Hematopoietic multipotent progenitor cell treated with erythropoietin and hydrocortisone succinate and interleukin-3 and kit ligand, for 6 days (in vitro differentiated cells): ENCODE data around the gene CHMP2A.

Source experiments
- DNase-seq: peaks from one replicate; pipeline ENCODE4 v3.0.0-alpha.2; 2015

CHMP2A gene

DNA sequence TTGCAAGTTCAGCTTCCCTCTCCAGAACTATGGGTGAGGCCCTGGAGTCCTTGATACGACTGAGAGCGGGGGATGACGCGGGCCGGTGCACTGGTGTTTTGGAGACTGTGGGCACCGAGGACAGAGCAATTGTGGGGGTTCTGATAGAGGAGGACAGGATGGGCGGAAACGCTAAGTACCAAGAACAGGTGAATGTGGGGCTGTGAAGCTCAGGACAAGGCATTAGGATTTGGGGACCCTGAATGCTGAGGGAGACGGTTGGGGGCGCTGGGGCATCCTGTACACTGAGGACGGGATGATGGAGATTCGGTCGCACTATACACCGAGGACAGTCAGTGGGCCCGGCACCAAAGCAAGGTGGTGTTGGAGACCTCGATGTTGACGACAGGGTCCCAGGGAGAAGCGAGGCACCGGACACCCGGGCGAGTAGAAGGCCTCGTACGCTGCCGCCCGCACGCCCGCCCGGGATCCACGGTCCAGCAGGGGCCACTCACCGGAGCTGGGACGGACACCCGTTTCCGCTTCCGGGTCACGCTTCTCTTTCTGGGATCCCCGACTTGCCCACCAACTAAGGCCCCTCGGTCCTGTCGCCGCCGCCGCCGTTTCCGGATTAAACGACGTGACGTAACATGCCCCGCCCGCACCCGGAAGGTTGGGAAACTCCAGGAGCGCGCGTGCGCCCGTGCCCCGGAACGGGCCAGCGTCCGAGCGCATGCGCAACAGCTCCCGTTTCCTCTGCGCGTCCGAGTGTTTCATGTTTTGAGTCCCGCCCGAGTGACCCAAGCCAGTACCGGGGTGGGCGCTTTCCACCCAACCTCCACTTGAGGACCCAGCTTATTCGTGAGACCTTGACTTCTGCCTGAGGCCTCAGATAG is at the start of gene CHMP2A:
Gene CHMP2A, minus strand, starts transcription at position 612 of the 875 bp plus-strand sequence. CDS start 893 bp downstream, outside the sequence.
- DNase-seq = peak; percentile 98

DNA sequence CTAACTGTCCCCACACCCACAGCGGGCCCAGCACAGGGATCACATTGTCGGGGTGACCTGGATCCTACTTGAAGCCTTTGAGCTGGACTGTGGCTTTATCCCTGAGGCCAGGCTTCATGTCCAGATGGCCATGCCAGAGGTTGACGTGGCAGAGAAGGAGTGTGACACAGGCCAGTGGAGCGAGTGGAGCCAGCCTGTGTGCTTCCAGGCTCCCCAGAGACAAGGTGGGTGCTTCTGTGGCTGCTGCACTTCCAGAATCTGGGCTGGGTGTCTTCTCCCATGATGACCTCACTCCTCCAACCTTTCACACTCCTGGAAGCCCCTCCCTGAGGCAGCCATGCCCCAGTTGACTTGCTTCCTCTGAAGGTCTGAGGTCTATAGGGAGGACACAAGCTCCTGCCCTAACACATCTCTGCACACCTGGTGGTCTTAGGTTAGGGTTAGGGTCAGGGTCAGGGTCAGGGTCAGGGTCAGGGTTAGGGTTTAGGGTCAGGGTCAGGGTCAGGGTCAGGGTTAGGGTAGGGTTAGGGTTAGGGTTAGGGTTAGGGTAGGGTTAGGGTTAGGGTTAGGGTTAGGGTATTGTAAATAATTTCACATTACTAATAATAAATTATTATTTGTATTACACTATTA is 31.3 kb upstream of the CHMP2A start:
- DNase-seq = no peak

DNA sequence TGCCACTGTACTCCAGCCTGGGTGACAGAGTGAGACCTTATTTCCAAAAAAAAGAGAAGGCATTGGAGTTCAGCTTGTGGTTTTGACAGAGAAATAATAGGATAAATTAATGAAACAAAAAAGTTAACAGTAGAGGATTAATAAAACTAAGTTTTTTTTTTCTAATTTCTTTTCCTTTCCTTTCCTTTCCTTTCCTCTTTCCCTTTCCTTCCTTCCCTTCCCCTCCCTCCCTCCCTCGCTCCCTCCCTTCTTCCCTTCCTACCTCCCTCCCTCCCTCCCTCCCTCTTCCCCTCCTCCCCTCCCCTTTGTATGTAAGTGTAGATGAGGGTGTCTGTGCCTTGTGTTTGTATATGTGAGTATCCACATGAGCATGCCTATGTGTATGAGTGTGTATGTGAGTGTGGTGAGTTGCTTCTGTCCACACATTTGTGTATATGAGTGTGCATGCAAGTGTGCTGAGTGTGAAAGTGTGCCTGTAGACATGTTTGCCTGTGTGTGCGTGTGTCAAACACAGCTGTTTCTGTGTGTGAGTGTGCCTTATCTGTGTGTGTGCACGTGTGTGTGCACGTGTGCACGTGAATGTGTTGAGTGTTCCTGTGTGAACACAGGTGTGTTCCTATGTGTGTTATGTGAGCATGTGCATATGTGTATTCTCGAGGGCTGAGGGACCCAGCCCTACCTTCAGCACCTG is 30.7 kb upstream of the CHMP2A start:
- DNase-seq = peak; percentile 46

DNA sequence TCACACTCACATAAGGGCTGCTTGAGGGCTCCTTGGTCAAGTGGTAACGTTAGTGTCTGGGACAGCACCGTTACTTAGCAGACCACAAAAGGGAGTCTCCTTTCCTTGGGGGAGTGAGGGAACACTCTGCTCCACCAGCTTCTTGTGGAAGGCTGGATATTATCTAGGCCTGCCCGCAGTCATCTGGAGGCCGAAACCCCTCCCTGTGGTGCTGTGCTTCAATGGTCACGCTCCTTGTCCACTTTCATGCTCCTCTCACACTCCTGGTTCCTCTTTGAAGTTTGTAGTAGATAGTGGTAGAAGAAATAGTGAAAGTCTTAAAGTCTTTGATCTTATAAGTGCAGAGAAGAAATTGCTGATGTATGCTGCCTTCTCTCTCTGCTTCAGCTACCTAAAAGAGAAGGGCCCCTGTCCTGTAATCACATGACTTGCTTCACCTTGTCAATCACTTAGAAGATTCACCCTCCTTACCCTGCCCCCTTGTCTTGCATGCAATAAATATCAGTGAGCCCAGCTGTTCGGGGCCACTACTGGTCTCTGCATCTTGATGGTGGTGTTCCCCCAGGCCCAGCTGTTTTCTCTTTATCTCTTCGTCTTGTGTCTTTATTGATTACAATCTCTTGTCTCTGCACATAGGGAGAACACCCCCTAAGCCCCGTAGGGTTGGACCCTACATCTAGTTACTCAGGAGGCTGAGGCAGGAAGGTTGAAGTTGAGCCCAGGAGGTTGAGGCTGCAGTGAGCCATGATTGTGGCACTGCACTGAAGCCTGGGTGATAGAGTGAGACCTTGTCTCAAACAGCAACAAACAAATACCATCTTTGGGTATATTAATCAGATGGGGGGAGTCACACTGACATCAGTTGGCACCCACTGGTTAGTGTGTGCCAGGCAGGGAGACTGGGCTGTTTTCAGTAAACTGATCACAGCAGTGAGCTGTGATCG is 29.9 kb upstream of the CHMP2A start:
- DNase-seq = peak; percentile 89

DNA sequence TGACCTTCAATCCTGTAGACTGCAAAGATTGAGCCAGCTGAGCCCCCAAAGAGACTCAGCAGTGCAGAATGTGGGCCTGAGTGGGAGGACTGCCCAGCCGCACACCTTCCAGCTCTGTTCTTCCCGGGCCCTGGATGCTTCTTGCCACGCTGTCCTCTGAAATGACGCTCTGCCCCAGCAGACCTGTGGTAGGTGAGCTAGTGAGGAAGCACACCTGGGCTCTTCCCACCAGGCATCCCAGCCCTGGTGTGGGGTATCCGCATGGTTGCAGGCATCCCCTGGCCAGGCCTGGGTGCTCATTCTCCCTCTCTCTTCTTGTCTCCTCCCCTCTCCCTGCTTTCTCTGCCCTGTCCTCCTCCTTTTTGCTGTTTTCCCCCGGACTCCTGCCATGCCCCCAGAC is 28.1 kb upstream of the CHMP2A start:
- no peak for DNase-seq

DNA sequence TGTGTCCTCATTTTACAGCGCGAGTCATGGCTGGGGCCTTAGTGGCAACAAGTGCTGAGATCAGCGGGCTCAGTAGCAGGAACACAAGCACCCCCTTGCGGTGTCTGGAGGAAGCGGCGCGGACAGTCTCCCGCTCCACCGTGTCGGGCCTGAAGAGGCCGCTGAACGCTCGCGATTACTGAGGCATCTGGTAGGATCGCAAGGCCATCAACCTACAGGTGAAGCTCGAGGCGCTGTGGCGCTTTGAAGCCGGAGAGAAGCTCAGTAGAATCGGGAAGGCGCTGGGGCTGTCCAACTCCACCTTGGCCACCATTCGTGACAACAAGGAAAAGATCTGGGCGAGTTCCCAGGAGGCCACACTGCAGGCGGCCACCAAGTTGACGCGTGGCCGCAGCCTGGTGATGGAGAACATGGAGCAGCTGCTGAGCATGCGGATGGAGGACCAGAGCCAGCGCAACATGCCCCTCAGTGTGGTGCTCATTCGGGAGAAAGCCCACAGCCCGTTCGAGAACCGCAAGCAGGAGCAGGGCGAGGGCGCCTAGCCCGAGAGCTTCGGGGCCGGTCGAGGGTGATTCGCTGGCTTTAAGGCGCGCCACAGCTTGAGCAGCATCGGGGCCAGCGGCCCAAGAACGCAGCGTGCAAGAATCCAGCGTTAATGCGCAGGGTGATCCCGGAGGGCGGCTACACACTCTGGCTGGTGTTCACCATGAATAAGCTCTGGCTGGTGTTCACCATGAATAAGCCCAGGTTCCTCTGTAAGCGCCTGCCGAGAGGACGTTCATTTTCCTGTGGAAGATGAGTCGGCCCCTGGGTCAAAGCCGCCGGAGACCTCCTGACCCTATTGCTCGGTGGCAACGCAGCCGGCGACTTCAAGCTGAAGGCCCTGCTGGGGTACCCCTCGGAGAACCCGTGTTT is 26.6 kb upstream of the CHMP2A start:
- peak; percentile 96 for DNase-seq

DNA sequence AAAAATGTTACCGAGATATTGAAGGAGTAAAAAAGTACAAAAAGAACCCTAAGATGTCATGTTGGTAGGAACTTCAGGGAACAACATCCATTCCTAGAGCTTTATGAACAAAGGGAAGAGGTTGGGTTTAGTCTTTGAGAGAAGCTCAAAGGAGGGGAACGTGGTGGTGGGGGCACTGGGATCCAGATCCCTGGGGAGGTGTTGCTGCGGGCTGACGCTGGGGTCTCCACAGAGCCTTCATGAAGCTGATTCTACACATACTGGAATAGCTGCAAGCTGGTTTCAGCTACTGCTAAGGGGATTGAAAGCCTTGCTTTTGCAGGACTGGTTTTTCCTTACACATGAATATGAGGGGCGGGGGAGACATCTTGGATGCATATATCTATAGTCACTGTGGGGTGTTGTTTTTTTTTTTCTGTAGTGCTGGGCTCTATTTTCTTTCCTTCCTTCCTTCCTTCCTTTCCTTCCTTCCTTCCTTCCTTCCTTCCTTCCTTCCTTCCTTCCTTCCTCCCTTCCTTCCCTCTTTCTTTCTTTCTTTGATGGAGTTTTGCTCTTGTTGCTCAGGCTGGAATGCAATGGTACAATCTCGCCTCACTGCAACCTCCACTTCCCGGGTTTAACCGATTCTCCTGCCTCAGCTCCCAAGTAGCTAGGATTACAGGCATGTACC is 24.7 kb upstream of the CHMP2A start:
- DNase-seq = no peak

DNA sequence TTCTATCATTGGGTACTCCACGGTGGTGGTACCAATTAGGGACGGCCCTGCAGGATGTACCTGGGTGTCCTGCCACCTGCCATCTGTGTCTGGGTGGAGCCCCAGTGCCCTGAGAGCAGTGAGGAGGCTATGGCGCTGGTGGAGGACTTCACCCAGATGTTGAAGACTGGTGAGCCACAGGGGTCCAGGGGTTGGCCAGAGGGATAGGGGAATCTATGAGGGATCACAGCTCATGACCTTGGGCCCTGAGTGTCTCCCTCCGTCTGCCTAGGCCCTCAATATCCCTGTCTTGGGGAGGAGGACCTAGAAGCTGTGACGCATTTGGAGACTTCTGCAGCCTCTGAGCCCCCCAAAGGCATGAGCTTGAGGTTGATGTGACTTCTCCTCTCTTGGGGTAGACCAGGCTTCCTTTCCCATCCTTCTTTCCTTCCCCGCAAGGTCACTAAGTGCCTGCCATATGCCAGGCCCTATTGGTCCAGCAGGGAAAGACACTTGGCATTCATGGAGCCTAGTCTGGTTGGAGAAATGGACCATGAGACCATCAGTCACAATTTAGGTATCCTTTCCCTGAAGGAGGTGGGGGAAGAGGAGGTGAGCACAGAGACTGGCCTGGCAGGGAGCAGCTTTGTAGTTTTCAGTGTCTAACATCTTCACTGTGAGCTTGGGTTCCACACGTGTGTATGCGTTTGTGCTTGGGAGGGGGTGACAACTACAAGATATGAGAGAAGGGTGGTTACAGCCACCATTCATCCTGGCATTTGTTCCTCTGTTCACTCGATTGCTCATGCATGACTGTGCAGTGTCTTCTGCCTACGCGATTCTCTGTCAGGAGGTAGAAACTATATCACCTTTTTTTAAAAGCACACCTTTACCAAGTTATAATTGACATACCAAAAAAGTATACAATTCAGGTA is 23.4 kb upstream of the CHMP2A start:
- no peak for DNase-seq

DNA sequence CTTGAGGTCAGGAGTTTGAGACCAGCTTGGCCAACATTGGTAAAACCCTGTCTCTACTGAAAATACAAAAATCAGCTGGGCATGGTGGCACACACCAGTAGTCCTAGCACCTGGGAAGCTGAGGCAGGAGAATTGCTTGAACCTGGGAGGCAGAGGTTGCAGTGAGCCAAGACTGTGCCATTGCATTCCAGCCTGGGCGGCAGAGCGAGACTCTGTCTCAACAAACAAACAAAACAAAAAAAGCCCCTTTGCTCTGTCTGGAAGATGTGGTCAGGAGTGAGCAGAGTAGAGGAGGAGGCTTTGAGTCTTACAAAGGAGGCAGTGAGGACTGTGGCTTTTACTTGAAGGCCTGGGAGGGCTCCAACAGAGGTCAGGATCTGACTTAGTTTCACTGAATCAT is 22.7 kb upstream of the CHMP2A start:
- peak; percentile 11 for DNase-seq

DNA sequence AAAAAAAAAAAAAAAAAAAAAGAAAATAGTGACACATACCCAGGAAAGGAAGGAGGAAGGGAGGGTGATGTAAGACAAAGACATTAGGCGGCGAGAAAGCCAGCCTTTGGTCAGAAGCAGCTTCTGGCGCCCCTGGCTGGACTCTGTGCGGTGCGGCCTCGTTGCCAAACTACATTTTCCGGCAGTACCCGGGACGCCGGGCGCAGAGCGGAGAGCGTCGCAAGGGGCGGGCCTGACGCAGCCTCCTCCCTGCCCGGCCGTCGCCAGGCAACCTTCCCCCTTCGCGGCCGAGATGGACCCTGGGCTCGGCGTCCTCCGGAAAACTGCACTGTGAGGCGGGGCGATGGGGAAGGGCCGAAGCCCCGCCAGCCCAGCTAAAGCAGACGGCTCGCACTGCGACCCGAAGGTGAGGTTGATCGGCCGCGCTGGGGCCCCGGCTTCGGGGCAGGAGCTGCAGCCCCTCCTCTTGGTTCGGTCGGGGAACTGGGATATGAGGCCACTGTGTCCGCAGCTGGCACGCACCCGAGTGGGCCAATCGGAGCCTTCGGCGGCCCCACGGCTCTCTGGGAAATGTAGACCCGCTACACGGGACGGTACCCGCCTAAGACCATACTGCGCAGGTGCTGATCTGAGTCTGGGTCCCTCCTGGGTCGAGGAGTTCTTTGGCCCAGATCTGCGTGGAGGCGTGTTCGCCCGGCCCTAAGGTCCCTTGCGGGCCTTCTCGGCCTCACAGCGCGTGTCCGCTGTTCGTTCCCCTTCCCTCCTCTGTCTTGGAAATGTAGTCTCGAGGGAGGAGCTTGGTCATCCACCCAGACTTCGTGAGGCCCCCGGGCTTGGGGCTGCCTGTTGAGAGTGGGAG is 20.5 kb upstream of the CHMP2A start:
- DNase-seq = peak; percentile 95

DNA sequence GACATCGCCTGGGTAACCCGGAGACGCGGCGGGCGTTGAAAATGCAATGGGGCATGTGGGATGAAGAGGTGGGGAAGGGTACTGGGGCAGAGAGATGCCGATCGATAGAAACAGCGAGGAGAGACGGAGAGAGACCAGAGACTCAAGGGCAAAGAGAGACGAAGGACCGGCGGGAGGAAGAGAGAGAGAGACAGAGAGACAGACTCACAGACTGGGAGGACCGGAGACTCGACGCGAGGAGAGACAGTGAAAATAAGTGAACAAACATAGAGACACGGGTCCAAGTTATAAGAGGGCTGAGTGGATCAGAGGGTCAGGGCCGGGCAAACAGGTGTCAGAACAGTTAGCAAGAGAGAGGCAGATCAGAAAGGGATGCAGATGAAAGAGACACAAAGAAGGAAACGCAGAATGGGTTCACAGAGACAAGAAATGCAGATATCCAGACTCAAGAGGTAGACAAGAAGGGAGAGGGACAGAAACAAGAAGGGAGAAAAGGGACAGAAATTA is 18.8 kb upstream of the CHMP2A start:
- no peak for DNase-seq

DNA sequence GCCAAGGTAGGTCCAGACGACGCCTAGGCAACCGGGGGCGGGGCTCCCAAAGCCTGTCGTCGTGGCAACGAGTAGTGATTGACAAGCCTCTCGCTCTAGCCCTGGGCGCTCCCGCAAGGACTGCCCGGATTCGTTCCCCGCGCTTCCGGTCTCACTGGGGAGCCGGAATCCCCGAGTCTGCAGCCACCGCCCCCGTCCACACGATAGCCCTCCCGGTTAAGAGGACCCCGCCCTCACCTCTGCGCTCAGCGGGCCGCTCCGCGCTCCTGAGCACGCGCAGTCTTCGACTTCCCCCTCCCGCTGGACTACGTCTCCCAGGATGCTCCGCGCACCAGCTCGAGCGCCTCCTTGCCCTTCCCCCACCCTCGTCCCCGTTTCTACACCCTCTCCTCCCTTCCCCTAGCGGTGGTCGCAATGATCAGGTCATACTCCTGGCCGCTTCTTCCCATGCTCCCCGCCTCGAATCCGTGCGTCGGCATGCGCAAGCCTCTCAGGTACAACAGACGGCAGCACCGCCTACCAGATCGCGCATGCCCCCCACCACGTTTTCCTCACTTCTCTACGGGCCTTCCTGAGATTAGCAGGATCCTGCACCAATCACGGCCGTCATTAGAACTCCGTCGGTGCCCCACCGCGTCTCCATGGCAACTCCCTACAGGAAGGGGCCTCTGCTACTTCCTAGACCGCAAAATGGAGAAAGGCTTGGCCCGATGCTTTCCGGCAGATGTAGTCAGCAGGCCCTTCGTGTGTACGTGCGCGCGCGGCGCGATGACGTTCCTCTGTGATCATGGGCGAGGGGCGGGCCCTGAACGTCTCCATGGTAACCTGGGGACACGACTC is 18.1 kb upstream of the CHMP2A start, which contains the start of gene MZF1:
Gene MZF1, minus strand, starts transcription at position 518 of the 840 bp plus-strand sequence. CDS start 1,946 bp downstream, outside the sequence.
- peak; percentile 100 for DNase-seq

DNA sequence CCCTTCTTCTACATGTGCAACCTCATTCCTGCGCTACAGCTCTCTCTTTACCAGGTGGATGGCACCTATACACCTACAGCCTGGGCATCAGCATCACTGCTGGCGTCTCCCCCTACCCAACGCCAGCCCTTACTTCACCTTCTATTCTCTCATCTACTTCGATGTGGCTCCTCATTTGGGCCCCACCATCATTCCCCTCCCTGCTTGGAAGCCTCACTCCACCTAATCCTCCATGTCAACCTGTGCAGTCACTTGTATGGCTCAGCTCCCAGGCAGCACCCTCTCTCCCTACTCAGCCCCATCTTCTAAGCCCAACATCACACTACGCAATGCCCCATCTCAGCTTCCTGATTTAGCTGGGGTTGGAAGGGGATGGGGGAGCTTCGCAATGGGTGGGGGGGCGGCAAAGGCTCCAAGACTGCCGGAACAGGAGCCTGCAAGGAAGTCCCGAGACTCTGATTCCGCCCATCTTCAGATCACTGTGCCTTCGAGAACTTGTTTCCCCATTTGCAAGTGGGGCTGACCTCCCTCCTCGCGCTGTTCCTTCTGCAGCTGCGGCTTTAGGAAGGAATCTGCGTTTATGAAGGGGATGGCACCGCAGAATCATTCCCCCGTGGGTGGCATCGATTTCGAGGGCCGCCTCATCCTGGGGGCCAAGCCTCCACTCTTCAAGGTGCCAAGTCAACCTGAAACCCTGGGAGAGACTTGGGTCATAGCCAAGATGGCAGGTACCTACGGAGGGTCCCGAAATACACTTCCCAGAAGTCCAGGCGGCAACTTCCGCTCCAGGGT is 17.3 kb upstream of the CHMP2A start:
- no peak for DNase-seq

DNA sequence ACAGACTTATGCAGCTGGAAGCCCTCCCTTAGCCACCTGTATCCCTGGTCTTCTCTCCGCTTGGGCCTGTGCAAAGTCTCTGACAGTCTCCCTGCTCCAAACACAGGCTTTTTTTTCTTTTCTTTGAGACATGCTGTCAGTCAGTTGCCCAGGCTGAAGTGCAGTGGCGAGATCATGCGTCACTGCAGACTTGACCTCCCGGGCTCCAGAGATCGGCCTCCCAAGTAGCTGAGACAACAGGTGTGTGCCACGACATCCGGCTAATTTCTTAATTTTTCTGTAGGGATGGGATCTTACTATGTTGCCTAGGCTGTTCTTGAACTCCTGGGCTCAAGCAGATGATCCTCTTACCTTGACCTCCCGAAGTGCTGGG is 16.7 kb upstream of the CHMP2A start:
- DNase-seq = no peak

DNA sequence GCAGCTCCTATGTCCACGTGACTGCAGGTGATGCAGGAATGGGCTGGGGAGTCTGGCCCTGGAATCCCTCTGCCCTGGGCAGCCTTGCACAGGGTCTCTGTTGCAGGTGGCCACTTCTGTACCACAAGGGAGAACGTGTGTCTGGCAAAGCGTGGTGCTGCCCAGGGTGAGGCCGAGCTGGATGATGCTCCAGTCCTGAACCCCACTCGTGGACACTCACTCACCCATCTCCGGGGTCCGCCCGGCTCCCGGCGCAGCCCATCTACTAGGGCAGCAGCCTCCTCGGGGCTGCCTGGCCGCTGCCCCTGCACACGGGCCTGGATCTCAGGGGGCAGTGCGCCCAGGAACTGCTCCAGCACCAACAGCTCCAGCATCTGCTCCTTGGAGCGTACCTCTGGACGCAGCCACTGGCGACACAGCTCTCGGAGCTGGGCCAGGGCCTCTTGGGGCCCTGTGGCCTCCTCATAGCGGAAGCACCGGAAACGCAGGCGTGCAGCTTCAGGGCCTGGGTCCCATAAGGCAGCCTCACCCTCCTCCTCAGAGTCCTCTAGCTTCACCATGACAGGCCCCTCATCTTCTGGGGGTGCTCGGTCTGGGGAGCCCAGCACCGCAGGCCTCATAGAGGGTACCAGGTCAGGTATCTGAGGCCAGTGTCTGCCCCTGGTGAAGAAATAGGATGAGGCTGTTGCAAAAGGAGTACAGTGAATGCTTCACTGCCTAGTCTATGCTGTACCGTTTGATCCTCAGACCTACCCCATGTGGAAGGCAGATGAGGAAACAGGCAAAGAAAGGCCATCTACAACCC is 16.1 kb upstream of the CHMP2A start:
- no peak for DNase-seq
